Measurements from ENCODE around the gene BTRC.
"Not testable (repeated sequence)": the region's sequence is repeated elsewhere in the genome, so short reads cannot be mapped to it uniquely, and the experiment has no call there.

BTRC gene

GRCh38 chr10:101358706-101359300 is 4.8 kb downstream of the BTRC start:
- DNase-seq (ENCODE audit: low read depth): peak; percentile 50

GRCh38 chr10:101360090-101360489 is 6.1 kb downstream of the BTRC start:
- DNase-seq (ENCODE audit: low read depth); H3K4me3 ChIP-seq (ENCODE audit: low read depth, low read length): not testable (repeated sequence)

More at GRCh38 chr10:101358706-101359300, 4.8 kb downstream of the BTRC start:
- no peak for TF ChIP-seq CTCF (conservative IDR thresholded peaks at IDR 0.05; ENCODE audit: low read depth, low read length)
- H3K4me3 ChIP-seq (ENCODE audit: low read depth, low read length): no peak overlapping the region

GRCh38 chr10:101360841-101361240 is 6.9 kb downstream of the BTRC start:
- not testable (repeated sequence) for H3K4me3 ChIP-seq (ENCODE audit: low read depth, low read length)

GRCh38 chr10:101363850-101364400 is 10.0 kb downstream of the BTRC start:
- DNase-seq (ENCODE audit: low read depth): no peak
- TF ChIP-seq CTCF (conservative IDR thresholded peaks at IDR 0.05; ENCODE audit: low read depth, low read length): no peak
- no peak overlapping the region for H3K4me3 ChIP-seq (ENCODE audit: low read depth, low read length)

More at GRCh38 chr10:101360841-101361240, 6.9 kb downstream of the BTRC start:
- not testable (repeated sequence) for DNase-seq (ENCODE audit: low read depth)

- no peak for DNase-seq (ENCODE audit: low read depth)
- no peak for TF ChIP-seq CTCF (conservative IDR thresholded peaks at IDR 0.05; ENCODE audit: low read depth, low read length)
- no peak overlapping the region for H3K4me3 ChIP-seq (ENCODE audit: low read depth, low read length)
These were observed 10.8 kb downstream of the BTRC start for GRCh38 chr10:101364721-101365120.

- H3K4me3 ChIP-seq (ENCODE audit: low read depth, low read length): no peak overlapping the region
- peak; percentile 80 for DNase-seq (ENCODE audit: low read depth)
- no peak for TF ChIP-seq CTCF (conservative IDR thresholded peaks at IDR 0.05; ENCODE audit: low read depth, low read length)
These were observed 13.8 kb downstream of the BTRC start for GRCh38 chr10:101367569-101368453.

- H3K4me3 ChIP-seq (ENCODE audit: low read depth, low read length): no peak overlapping the region
- TF ChIP-seq CTCF (conservative IDR thresholded peaks at IDR 0.05; ENCODE audit: low read depth, low read length): no peak
- no peak for DNase-seq (ENCODE audit: low read depth)
These were observed 19.1 kb downstream of the BTRC start for GRCh38 chr10:101373063-101373462.

- not testable (repeated sequence) for DNase-seq (ENCODE audit: low read depth); H3K4me3 ChIP-seq (ENCODE audit: low read depth, low read length)
These were observed 20.0 kb downstream of the BTRC start for GRCh38 chr10:101373993-101374392.

All from choroid plexus epithelial cell (primary cell).